ENCODE measurements around the gene OTUD3.
"Not testable (repeated sequence)": the region's sequence is repeated elsewhere in the genome, so short reads cannot be mapped to it uniquely, and the experiment has no call there.

Gene OTUD3, protein sequence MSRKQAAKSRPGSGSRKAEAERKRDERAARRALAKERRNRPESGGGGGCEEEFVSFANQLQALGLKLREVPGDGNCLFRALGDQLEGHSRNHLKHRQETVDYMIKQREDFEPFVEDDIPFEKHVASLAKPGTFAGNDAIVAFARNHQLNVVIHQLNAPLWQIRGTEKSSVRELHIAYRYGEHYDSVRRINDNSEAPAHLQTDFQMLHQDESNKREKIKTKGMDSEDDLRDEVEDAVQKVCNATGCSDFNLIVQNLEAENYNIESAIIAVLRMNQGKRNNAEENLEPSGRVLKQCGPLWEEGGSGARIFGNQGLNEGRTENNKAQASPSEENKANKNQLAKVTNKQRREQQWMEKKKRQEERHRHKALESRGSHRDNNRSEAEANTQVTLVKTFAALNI

DNA sequence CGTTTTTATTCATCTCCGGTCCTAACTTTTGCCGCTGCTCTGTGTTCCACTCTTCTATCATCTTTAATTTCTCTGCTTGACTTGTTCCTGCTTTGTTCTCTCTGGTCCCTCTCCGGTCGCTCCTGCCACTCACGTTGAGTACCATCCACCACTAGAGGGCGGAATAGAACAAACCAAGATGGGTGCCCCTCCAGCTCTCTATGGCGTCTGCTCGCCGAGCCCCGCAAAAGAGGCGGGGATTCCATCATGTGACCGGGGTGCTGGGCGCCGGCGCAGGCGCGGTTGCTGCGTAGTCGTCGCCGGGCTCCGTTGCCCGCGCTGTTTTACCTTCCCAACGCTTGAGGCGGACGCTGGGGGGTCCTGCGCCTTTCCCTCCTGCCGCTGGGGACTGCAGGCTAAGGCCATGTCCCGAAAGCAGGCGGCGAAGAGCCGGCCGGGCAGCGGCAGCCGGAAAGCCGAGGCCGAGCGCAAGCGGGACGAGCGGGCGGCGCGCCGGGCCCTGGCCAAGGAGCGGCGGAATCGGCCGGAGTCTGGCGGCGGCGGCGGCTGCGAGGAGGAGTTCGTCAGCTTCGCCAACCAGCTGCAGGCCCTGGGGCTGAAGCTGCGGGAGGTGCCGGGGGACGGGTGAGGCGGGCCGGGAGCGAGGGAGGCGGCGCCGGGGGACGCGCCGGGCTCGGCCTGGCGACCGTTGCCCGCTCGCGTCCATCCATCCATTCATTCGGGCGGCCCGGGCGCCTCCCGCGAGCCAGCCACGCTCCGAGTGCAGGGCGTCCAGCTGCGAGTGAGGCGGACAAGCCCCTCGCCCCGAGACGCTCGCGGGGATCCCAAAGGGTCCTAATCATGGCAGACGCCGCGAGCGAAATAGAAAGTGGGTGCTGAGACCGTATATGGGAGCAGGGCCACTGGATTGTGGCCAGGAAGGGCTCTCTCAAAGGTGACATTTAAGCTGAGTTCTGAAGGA, at the start of gene OTUD3:
TSS of gene OTUD3 (plus strand) at position 285 of the 961 bp plus-strand sequence. CDS start at position 404, 119 bp downstream.
- peak; percentile 69 for DNase-seq

DNA sequence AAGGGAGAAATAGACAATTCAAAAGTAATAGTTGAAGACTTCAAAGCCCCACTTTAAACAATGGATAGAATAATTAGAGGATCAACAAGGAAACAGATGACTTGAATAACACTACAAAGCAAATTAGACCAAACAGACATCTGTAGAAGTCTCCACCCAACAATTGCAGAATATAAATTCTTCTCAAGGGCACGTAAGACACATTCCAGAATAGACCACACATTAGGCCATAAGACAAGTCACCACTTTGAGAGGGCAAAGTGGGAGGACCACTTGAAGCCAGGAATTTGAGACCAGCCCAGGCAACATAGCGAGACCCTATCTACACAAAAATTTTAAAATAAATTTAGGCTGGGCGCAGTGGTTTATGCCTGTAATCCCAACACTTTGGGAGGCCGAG, 46.6 kb upstream of the OTUD3 start:
- no peak for DNase-seq

DNA sequence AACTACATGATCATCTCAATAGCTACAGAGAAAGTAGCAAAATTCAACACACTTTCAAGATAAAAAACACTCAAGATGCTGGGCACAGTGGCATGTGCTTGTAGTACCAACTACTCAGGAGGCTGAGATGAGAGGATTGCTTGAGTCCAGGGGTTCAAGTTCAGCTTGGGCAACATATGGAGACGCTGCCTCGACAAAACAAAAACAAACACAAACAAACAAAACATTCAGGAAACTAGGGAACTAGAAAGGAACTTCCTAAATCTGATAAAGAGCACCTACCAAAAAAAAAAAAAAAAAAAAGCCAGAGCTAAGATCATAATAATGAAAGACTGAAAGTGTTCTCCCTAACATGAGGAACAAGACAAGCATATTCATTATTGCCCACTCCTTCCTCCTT, 44.3 kb upstream of the OTUD3 start:
- DNase-seq: no peak

DNA sequence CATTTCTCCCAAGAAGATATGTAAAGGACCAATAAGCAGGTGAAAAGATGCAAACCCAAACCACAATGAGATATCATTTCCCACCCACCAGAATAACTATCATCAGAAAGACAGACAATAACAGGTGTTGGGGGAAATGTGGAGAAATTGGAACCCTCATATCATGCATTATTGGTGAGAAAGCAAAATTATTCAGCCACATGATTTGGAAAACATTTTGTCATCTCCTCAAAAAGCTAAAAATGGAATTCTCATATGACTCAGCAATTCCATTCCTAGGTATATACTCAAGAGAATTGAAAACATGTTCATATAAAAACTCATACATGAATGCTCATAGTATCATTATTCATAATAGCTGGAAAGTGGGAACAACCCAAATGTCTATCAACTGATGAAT, 42.0 kb upstream of the OTUD3 start:
- DNase-seq: no peak

DNA sequence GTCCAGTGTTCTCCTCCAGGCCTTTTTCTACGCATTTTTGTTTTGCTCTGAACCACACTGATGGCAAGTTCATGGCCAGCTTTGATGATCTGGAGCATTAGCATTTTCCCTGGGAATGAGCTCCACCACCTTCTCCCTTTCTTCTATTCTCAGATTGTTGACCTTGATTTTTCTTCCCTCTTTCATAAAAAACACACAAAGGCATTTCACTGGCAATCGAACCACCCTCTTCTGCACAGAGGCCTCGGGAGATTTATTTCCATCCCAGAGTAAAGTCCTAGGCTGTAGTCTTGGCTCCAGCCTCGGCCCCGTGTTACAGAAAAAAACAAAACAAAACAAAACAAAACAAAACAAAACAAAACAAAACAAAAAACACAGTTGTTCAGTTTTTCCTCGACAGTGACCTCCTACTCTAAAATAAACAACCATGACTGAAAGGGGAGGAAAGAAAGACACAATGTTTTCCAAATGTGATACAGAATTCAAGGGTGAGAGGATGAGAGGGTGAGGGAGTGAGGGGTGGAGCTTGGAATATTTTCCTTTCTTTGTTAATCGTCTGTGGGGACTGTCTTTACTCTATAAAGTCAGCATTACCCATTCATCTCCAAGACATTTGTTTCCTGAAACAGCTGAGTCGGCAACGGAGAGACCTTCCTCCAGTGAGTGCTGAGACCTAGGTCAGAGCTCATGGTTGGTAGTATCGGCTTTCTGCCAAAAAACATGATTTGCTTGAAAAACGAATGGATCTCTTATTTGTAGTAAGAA, 37.3 kb upstream of the OTUD3 start:
- no peak for DNase-seq

DNA sequence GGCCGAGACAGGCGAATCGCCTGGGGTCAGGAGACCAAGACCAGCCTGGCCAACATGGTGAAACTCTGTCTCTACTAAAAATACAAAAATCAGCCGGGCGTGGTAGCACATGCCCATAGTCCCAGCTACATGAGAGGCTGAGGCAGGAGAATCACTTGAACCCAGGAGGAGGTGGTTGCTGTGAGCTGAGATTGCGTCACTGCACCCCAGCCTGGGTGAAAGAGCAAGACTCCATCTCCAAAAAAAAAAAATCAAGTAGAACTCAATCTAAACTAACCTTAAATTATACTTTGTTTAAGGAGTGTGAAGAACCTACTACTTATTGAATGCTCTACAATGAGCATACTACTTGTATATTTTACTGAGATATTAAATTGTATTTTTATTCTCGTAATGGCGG, 36.6 kb upstream of the OTUD3 start:
- DNase-seq: no peak

DNA sequence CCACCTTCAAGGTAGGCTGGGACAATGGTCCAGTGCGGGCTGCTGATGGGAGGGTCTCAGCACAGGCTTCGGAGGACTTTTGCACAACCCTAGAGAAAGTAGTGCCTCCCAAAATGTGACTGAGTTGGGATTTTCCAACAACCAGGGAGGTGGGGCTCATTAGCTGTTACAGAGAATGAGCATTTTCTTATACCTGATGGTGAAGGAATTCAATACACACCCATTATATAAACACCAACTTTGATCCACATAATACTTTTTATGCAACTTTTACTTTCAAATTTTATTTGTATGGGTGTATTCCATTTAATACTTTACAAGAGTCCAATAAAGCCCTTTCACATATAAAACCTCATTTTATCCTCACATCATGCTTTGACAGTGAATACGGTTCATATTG, 35.9 kb upstream of the OTUD3 start:
- DNase-seq: no peak

DNA sequence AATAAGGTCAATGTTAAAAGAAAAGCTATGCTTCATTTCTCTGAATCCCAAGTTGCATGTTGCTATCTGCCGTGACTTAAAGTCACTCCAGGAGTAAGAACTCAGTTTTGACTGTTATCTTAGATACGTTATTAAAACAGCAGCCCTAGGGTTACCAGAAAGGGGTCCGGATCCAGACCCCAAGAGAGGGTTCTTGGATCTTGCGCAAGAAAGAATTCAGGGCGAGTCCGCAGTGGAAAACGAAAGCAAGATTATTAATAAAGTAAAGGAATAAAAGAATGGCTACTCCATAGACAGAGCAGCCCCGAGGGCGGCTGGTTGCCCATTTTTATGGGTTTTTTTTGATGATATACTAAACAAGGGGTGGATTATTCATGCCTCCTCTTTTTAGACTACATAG, 34.9 kb upstream of the OTUD3 start:
- not testable (repeated sequence) for DNase-seq

DNA sequence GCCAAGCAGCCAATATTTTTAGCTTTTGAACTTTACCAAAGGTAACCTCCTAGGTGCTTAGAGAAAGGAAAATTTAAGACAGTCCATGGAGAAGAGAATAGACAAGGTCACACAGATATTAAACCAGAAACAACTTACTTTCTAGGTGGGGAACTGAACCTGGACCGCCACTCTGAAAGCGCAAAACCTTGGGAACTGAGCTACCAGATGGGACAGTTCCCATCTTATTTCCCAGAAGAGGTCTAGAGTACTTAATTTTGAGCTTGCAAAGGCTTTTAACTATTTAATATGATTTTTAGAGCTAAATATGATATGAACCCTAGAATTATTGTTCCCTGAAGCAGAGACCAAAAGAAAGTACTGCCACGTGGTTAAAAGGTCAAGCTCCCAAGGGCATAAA, 32.9 kb upstream of the OTUD3 start:
- DNase-seq: not testable (repeated sequence)

DNA sequence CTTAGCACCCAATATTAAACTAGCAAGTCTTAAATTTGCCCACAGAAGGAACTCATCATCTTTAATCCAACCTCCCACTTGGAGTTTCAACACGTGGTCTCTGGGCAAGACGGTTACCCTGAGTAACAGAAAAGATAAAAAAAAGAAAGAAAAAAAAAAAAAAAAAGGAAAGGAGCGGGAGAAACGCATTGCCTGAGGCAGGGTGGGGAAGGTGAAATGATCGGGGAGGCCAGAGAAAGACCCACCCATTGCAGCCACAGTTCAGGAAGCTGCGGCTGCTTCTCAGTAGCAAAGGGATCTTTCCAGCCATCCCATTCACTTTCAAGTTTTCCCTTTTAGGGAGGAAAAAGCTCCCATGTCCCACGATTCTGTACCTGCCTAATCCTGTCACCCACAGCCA, 32.0 kb upstream of the OTUD3 start:
- no peak for DNase-seq

DNA sequence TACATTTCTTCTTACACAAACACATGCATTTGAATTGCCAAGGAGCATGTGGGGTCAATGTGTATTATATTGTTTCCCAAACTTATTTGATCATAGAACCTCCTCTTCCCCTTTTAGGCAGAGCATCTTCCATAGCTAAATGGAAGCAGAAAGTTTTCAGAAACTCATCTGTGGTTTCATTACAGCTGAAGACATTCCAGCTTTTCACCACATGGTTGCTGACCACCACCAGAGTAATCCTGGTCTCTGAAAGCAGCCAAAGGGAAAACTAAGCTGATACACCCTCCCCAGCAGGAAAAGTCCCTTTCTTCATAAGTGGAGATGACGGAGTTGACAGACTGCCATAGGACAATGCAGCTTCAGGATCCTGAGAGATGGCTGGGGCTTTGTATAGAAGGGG, 30.2 kb upstream of the OTUD3 start:
- no peak for DNase-seq

DNA sequence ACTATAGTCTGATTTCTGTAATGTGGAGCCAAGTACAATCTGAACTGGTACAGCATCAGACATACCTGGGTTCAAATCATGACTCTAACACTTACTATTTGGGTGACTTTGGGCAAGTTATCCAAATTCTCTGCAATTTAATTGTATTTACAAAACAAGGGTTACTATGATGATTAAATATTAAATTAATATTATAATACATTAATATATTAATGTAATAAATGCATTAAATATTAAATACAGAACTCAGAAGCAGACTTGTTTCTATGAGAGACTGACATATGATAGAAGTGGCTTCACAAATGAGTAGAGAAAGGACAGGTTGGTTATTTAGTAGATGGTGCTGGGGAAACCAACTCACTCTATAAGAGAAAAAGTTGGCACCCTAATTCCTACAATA, 27.3 kb upstream of the OTUD3 start:
- no peak for DNase-seq

DNA sequence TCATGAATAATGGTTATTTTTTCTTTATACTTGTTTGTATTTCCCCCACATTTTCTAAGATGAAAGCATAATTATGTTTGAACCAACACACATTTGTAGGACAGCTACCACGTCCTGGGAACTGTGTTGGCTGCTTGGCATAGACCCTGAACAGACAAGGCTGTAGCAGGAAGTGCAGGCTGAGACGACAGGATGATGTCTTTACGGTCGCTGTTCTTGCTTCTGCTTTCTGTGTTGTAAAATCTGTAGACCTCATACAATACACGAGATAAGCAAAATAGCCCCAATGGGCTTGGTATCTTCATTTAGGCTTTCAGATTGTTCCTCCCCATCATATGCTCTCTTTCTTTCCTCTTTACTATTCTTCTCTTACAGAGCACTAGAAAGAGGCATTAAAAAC, 23.3 kb upstream of the OTUD3 start:
- DNase-seq: no peak

DNA sequence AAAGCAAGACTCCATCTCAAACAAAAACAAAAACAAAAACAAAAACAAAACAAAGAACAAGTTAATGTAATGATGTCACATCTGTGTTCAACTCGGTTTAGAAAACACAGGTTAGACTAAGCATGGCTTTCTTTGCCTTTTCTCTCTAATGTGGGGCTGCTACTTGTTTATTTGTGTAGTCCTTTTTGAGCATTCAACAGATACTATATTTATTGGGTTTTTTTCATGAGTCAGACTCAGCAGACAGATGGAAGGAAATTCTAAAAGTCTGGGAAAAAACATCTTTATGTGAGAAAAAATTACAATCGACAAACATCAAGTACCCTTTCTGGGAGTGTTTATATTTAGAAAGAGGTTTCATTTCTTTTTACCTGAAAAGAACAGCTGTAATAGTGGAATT, 22.3 kb upstream of the OTUD3 start:
- DNase-seq: no peak

DNA sequence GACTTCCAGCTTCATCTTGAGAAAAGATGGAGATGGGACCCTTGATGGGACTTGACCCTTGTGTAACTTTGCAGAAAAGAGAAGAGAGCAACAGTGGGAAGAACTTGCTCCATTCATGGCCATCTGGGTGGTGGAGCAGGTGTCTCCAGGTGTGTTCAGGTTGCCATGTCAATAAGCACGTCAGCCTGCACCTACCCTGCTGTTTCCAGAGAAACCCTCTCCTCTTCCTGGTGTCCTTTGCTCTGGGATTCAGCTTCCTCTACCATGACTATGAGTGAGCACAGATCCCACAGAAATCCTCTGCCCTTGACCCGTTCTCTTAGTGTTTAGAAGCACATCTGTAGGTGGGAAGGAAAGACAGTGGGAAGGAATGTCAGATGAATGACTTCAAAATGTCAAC, 21.8 kb upstream of the OTUD3 start:
- DNase-seq: no peak

DNA sequence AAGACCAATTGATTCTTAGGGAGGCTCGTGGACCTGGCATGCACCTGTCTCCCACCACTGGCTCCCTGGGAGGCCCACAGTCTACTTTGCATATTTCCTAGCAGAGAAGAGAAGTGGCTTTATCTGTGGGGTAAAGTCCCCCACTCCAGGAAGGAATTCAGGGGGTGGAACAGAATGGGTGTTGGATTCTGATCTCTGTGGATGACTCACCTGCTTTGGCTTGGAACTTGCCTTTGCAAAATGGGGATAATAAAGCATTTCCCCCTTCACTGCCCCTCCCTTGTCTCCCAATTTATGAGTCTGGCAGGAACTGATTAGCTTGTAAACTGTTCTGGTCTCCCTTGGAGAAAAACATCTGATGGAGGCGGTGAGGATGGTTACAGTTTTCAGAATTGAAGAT, 21.2 kb upstream of the OTUD3 start:
- DNase-seq: no peak

DNA sequence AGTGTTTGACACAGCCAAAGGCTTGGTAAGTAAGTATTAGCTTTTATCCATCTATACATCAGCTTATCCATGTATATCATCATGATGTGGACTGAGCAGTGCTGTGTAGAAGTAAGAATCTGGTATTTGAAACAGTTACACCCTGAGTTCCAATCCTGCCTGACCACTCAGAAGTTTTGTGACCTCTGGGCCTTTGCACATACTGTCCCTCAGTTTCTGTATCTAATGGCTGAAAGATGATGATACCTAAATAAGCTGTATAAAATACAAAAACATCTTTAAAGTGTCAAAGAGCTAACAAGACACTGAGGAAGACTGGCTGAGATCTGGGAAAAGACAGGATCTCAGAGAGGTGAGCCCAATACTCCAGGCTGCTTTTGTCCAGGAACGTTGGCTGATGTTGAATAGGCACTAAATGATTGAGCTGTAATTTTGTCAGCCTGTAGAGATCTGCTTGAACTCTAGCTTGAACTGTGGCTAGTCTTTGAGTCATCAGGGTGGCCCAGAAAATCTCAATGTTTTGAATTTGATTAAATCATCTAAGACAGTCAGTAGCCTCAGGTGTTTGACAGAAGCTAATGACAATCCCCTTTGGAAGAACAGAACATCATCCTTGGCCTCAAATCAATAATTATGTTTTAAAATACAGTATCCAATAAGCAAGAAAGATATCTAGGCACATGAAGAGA, 20.2 kb upstream of the OTUD3 start:
- DNase-seq: no peak

DNA sequence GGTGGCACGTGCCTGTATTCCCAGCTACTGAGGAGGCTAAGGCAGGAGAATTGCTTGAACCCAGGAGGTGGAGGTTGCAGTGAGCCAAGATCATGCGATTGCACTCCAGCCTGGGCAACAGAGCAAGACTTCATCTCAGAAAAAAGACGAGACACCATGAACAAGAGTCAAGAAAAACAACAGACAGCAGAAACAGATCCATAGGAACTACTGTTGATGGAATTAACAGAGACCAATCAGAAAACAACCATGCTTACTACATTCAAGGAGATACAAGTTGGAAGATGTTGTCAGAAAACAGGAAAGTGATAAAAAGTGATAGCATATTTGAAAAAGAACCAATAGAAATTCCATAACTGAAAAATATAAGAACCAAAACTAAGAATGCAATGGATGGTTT, 19.3 kb upstream of the OTUD3 start:
- DNase-seq: no peak

DNA sequence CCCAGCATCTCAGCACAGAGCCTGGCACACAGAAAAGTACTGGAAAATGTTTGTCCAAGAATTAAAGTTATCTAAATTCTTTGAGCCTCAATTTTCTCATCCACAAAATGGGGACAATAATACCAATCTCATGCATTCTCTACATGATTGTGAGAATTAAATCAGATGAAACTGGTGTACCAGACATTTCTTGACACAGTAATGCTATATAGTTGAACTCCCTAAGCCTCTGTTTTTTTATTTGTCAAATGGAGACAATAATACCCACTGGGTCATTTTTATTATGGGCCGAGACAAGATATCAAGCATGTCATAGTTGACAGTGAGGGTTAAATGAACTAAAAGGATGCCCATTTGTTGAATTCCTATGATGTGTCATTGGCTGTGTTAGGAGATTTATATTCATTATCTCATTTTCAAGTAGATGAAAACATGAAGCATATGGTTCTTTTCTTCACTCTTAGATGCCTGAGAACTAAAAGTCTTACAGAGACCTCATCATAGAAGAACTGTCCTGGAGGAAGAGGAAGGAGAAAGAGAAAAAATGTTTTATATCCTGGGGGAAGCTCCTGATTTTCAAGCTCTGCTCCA, 17.5 kb upstream of the OTUD3 start:
- DNase-seq: no peak

DNA sequence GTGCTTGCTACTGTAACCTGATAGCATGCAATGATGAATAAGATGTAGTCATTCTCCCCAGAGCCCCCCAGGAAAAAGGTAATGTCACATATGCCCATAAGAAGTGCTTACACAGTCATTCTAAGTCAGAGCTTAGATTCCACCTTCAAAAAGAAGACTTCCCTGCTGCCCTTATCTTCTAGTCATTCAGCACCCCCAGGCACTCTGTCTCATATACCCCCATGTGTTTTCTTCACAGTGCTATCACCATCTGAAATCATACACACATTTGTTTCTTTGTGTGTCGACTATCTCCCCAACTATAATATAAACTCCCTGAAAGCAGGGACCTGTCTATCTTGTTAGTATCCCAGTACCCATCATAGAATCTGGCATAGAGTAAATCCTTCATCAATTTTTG, 16.2 kb upstream of the OTUD3 start:
- no peak for DNase-seq

DNA sequence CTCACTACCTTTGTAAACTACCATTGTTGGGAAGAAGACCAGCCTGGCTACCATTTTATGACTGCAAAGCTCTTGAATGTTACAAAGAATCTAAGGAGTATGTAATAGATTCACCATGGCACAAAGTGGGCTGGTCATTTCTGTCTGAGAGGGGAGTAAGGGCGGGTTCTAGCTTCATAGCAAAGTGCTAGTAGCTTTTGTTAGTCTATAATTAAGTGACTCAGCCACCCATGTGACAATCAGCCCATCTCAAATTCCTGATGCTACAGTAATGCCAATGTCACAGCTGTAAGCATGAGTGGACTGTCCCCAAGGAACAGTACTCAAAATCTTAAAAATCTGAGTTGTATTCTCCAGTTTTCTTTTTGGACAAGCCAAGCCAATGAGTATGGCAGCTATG, 15.4 kb upstream of the OTUD3 start:
- no peak for DNase-seq

DNA sequence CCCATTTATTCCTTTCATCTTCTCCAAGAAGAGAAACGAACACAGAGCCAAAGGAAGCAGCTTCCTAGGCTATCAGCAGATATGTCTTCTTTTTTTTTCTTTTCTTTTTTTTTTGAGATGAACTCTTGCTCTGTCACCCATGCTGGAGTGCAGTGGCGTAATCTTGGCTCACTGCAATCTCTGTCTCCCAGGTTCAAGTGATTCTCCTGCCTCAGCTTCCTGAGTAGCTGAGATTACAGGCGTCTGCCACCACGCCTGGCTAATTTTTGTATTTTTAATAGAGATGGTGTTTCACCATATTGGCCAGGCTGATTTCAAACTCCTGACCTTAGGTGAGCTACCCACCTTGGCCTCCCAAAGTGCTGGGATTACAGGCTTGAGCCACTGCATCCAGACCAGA, 13.6 kb upstream of the OTUD3 start:
- DNase-seq: not testable (repeated sequence)
